ENCODE data around the gene KIRREL3. TPM values are rescaled to one million over a fixed set of nuclear protein-coding genes. Genes with fewer than 3 reads are reported as not detected.
"Not testable (repeated sequence)": the region's sequence is repeated elsewhere in the genome, so short reads cannot be mapped to it uniquely, and the experiment has no call there.

The KIRREL3 gene
- total RNA-seq, 1 experiment from 2014 or later: not detected

GRCh38 chr11:126383339-126384335 is 616.9 kb downstream of the KIRREL3 start:
- in situ Hi-C loops (cut with HindIII; ENCODE audit: low pct_unique_long_range_greater_than_20kb, low sequenced_read_pairs): no loop called here
- DNase-seq (ENCODE audit: low read depth, low spot score): no peak

GRCh38 chr11:126382641-126383040 is 617.9 kb downstream of the KIRREL3 start:
- DNase-seq (ENCODE audit: low read depth, low spot score); in situ Hi-C loops (cut with HindIII; ENCODE audit: low pct_unique_long_range_greater_than_20kb, low sequenced_read_pairs): not testable (repeated sequence)

GRCh38 chr11:126381960-126382359 is 618.6 kb downstream of the KIRREL3 start:
- DNase-seq (ENCODE audit: low read depth, low spot score); in situ Hi-C loops (cut with HindIII; ENCODE audit: low pct_unique_long_range_greater_than_20kb, low sequenced_read_pairs): not testable (repeated sequence)

- no peak for DNase-seq (ENCODE audit: low read depth, low spot score)
- in situ Hi-C loops (cut with HindIII; ENCODE audit: low pct_unique_long_range_greater_than_20kb, low sequenced_read_pairs): no loop called here
Observed at GRCh38 chr11:126380909-126381308, 619.7 kb downstream of the KIRREL3 start.

GRCh38 chr11:126378763-126379162 is 621.8 kb downstream of the KIRREL3 start:
- no peak for DNase-seq (ENCODE audit: low read depth, low spot score)
- in situ Hi-C loops (cut with HindIII; ENCODE audit: low pct_unique_long_range_greater_than_20kb, low sequenced_read_pairs): no loop called here

GRCh38 chr11:126375726-126376125 is 624.8 kb downstream of the KIRREL3 start:
- in situ Hi-C loops (cut with HindIII; ENCODE audit: low pct_unique_long_range_greater_than_20kb, low sequenced_read_pairs): no loop called here
- no peak for DNase-seq (ENCODE audit: low read depth, low spot score)

GRCh38 chr11:126374562-126375300 is 625.8 kb downstream of the KIRREL3 start:
- DNase-seq (ENCODE audit: low read depth, low spot score); in situ Hi-C loops (cut with HindIII; ENCODE audit: low pct_unique_long_range_greater_than_20kb, low sequenced_read_pairs): not testable (repeated sequence)

- peak; percentile 94 for DNase-seq (ENCODE audit: low read depth, low spot score)
- in situ Hi-C loops (cut with HindIII; ENCODE audit: low pct_unique_long_range_greater_than_20kb, low sequenced_read_pairs): not testable (repeated sequence)
Observed at GRCh38 chr11:126373389-126374066, 627.0 kb downstream of the KIRREL3 start.

Small RNA genes within 50 kb of the gene (small RNA-seq; reads per million reads assigned to genes)
- gene AP001318.3 (0 reads per million in 2 experiments), gene MIR3167 (0 reads per million in 2 experiments)
